ENCODE data around the gene PRR30.
A peak's percentile ranks its signal among the peaks of the same experiment; 100 is the strongest.
"Not testable (repeated sequence)": the region's sequence is repeated elsewhere in the genome, so short reads cannot be mapped to it uniquely, and the experiment has no call there.

The PRR30 gene

DNA sequence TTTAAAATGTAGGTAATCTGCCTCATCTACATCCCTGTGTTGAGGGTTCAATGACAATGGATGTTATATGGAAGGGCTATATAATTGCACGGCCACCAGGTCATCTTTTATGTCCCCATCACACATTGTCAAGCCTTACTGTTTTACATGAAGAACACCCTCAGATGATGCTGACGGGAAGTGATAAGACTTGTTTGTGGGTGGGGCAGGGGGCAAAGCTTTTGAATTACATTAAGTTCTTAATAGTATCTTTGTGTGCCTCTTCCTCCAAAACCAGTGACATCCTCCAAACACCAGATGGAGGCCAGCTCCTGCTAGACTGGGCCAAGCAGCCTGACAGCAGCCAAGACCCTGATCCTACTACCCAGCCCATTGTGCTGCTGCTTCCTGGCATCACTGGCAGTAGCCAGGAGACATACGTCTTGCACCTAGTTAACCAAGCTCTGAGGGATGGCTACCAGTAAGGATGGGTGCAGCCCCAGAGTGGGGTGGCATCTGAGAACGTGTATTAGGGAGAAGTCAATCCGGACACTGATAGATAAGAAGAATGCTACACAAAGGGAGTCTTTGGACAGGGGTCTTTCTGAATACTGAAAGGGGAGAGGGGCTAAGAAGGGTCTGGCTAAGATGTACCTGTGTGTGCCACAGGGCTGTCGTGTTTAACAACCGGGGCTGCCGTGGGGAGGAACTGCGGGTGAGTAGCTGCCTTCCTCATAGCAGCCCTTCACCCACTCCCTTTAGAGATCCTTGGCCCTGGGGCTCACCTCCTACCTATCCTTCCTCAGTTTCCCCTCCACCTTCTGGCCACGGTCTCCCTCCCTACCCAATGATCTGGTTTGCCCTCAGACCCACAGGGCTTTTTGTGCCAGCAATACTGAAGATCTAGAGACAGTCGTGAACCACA lies 10.3 kb downstream of the PRR30 start:
- no peak for DNase-seq (ENCODE audit: low spot score)

DNA sequence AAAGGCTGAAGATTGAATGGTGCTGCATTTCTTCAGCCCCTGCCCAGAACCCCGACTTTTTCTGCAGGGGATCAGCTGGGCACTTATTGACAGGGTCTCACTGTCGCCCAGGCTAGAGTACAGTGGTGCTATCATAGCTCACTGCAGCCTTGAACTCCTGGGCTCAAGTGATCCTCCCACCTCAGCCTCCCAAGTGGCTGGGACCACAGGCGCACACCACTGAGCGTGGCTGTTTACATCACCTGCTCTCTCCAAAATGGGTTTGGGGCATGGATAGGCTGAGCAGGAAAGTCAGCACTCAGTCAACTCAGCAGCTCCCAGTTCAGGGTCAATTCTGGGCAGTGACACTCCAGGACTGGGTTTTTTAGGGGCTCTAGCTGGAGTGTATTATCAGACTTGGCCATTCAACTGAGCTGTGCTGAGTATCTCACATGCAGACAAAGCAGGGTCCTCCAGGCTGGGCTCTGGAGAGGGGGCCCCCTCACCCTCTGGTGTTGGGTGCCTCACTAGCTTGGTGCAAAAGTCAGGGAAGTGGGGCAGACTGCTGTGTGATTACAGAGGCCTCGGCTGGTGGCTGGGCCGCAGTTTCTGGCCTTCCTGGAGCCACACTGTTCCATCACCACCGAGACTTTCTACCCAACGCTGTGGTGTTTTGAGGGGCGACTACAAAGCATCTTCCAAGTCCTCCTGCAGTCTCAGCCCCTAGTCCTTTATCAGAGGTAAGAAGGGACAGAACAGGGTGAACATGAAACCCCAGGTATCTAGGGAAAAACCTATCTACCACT lies 11.1 kb downstream of the PRR30 start:
- no peak for DNase-seq (ENCODE audit: low spot score)

DNA sequence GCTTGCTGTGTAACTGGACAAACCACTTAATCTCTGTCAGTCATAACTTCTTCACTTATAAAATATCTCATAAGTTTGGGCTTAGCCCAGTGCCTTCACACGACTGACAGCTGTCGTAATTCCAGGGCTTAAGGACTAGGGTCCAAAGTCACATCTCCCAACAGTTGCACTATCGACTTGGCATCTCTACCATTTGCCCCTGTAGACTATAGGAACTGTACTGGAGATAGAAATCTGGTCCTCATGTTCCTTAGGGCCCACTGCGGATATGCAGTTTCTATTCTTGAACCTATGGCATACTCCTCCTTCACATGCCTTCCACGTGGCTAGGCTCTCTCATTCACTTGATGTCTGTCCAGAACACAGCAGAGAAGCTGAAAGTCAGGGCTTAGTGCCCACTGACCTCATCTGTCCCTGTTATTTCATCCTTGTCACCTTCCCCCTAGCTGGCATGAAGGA lies 12.9 kb downstream of the PRR30 start:
- no peak for DNase-seq (ENCODE audit: low spot score)

DNA sequence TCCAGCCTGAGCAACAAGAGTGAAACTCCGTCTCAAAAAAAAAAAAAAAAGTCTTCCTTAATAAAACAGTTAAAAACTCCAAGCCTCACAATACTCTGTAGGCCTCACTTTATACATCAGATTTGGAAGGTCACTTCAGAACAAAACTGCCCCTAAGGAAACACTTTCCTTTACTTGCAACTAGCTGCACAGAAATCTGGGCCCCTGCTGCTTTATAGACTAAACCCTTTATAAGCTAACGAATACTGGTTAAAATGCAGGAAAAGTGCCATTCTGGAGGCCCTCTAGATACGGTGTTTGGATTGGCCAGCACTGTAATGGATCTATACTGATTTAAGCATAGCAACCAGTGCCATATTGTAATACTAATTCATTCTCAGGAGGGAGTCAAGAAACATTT lies 14.1 kb downstream of the PRR30 start:
- DNase-seq (ENCODE audit: low spot score) = no peak

DNA sequence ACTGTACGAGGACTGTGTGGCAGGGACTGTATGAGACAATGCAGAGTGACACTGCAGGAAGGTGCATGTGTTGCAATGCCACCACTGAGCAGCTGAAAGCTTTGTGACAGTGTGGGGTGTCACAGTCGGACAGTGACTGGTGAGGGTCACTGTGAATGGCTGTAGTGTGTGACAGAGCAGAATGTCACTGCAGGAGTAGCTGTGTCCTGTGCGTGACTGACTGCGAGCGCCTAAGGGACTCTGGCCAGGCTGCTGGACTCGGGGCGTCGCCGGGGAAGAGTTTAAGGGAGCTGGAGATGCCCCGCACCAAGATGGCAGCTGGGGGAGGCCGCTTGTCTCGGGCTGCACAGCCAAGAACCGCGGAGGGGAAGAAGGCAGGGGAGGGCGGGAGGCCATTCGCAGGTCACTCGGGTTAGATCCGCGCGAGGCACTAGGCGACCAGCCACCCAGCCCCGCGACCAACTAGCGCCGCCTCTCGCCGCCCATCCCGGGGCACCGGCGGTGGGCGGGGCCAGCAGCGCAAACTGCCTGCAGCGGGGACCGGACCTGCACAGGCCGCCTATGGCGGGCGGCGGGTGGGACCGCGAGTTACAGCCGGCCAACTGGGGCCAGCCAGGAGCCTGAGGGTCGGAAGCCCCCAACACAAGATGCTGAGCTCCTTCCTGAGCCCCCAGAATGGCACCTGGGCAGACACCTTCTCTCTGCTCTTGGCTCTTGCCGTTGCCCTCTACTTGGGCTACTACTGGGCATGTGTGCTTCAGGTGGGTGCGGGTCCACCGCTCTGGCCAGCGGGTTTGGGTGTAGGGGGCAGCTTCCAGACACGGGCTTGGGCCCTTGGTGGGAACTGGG lies 15.7 kb downstream of the PRR30 start, which contains the start of gene ABHD1:
Gene ABHD1 (plus strand): TSS at position 514 of the 849 bp plus-strand sequence. CDS start 134 bp downstream, at position 648.
- DNase-seq (ENCODE audit: low spot score) = peak; percentile 66

DNA sequence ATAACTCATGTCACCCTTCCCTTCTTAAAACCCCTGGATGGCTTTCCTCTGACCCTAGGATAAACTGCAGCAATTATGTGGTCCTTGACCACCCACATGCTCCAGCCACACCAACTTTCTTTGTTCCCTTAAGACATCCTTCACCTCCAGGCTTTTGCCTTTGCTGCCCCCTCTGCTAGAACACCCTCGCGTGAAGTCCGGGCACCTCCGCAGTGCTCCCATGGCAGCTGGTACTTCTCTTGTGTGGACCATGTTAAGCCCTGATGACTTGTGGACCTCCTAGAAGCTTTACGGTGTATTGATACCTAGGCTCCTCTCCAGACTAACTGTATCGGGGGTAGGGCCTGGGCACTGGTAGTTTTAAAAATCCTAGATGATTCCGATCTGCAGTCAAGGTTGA lies 16.4 kb downstream of the PRR30 start:
- no peak for DNase-seq (ENCODE audit: low spot score)

DNA sequence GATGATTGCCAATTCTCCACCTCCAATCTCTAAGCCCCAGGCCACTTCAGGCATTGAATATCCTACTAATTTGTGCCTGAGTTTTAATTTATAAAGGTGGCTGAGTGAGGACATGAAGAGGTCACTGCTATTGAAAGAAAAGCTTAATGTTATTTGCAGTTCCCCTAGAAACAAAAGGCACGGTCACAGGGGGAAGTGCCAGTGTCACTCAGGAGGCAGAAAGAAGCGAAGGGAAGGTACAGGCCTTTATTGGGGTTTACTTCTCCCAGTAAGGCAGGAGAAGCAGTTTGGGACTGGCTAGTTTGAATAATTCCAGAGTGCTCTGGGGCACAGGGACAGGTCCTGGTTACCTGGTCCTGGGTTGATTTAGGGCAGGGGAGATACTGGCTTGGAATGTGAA lies 17.3 kb downstream of the PRR30 start:
- DNase-seq (ENCODE audit: low spot score) = no peak

DNA sequence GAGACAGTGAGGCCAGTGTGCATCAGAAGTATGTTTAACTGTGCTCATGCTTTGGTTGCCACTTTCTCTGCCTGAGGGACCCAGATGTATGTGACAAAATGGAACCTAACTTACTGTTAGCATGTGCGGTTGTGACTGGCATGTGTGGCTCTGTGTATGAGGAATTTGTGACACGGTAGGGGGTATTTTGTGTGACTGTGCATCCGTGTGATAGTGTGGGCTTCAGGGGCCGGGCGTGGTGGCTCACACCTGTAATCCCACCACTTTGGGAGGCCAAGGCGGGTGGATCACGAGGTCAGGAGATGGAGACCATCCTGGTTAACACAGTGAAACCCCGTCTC lies 19.9 kb downstream of the PRR30 start:
- DNase-seq (ENCODE audit: low spot score) = not testable (repeated sequence)

DNA sequence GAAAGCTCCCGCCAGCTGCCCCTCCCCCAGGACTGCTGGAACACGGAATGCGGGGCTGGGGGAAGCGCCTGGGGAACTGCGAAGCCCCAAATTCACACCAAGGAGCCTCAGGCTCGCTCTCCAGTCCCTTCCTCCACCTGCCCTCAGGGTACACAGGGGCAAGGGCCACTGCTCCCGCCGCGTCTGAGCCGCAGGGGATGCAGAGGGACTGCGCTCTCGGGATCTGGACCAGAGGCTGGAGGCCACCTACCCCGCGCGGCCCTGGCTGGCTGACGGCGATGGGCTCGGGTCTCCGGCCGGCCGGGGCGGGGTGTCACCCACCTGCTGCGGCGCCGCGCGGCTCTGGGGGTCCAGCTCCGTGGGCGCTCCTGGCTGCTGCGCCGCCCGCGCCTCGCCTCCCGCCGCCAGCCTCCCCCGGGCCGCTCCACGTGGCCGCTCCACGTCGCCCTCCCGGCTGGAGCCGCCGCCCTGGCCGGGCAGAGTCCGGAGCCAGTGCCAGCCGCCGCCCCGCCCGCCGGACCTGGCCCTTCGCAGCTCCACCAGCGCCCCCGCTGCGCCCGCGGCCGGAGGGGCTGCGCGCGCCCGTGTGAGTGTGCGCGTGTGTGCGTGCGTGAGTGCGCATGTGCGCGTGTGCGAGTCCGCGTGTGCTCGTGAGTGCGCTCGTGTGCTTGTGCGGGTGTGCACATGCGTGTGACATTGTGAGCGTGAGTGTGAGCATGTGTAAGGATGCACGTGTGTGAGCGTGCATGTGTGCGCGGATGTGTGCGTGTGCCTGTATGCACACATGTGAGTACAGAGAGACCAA lies 20.5 kb downstream of the PRR30 start, which contains the start of gene CGREF1:
Gene CGREF1 (minus strand): TSS at position 604 of the 805 bp plus-strand sequence. CDS start 14,762 bp downstream, outside the sequence.
- peak; percentile 48 for DNase-seq (ENCODE audit: low spot score)

DNA sequence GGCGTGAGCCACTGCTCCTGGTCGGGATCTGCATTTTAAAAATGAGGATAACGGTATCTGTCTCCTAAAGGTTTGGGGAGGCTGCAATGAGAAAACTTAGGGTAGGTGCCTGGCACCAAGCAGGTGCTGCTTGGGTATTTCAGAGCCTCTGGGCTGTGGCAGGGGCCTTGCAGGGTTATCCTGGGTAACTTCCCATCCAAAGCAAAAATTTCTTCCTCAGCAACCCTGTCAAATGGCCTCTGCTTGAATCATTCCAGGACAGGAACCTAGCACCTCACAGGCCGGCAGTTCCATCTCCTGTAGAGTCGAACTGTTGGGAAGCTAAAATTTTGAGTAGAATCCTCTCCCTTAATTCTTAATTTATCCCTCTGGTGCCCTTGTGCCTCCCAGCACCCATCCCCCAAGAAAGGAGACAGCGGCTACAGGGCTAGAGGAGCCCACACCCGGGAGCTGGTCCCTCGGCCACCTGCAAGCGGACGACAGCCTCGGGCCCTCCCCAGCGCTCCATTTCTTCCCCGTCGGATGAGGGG lies 21.1 kb downstream of the PRR30 start:
- DNase-seq (ENCODE audit: low spot score) = no peak

DNA sequence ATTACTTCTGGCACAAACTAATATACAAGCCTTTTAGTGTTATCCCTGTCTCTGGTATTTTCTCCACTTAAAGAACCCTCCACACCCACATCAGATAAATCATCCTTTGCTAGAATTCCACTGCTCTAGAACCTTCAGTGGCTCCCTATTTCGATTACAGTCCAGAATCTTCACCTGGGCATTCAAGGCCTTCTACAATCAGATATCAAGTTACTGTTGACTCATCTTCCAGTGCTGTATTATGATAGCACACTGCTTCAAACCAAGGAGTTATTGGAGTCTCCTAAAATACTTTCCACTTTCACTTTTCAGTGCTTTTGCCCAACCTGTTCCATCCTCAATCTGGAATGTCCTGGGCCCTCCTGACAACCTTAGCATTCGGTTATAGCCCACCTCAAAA lies 23.7 kb downstream of the PRR30 start:
- DNase-seq (ENCODE audit: low spot score) = no peak

DNA sequence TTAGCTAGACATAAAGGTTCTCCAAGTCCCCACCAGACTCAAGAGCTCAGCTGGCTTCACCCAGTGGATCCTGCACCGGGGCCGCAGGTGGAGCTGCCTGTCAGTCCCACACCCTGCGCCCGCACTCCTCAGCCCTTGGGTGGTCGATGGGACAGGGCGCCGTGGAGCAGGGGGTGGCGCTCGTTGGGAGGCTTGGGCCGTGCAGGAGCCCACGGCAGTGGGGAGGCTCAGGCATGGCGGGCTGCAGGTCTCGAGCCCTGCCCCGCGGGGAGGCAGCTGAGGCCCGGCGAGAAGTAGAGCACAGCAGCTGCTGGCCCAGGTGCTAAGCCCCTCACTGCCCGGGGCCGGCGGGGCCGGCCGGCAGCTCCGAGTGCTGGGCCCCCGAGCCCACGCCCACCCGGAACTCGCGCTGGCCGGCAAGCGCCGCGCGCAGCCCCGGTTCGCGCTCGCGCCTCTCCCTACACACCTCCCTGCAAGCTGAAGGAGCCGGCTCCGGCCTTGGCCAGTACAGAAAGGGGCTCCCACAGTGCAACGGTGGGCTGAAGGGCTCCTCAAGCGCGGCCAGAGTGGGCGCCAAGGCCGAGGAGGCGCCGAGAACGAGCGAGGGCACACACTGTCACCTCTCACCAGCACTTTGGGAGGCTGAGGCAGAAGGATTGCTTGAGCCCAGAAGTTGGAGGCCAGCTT lies 27.7 kb downstream of the PRR30 start:
- DNase-seq (ENCODE audit: low spot score) = not testable (repeated sequence)

DNA sequence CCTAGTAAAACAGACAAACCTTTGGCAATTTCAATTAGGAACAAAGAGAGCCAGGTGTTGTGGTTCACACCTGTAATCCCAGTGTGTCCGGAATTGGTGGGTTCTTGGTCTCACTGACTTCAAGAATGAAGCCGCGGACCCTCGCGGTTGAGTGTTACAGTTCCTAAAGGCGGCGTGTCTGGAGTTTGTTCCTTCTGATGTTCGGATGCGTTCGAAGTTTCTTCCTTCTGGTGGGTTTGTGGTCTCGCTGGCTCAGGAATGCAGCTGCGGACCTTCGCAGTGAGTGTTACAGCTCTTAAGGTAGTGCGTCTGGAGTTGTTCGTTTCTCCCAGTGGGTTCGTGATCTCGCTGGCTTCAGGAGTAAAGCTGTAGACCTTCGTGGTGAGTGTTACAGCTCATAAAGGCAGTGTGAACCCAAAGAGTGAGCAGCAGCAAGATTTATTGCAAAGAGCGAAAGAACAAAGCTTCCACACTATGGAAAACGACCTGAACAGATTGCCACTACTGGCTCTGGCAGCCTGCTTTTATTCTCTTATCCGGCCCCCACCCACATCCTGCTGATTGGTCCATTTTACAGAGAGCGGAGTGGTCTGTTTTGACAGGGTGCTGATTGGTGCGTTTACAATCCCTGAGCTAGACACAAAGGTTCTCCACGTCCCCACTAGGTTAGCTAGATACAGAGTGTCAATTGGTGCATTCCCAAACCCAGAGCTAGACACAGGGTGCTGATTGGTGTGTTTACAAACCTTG lies 28.4 kb downstream of the PRR30 start:
- DNase-seq (ENCODE audit: low spot score) = not testable (repeated sequence)

DNA sequence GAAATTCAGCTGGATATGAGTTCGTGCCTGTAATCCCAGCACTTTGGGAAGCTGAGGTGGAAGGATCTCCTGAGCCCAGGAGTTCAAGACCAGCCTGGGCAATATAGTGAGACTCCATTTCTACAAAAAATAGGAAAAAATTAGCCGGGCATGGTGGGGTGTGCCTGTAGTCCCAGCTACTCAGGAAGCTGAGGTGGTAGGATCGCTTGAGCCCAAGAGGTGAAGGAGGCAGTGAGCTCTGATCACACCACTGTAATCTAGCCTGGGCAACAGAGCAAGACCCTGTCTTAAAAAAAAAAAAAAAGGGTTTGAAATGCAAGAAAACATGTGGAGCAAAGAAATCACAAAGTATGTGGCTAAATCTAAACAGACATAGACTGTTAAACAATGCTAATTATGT lies 30.1 kb downstream of the PRR30 start:
- DNase-seq (ENCODE audit: low spot score) = no peak

DNA sequence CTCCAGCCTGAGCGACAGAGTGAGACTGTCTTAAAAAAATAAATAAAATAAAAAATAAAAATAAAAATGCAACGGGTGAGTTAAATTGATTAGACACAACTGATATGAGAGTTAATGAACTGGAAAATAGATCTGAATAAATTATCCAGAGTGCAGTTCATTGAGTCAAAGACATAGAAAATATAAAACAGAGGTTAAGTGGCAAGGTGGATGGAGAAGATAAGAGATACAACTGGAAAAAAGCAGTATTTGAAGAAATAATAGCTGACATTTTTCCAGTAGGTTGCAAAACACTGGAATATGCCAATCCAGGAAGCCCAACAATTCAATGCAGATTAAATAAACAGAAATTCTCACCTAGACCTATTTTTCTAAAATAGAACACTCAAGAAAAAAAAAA lies 31.0 kb downstream of the PRR30 start:
- no peak for DNase-seq (ENCODE audit: low spot score)

DNA sequence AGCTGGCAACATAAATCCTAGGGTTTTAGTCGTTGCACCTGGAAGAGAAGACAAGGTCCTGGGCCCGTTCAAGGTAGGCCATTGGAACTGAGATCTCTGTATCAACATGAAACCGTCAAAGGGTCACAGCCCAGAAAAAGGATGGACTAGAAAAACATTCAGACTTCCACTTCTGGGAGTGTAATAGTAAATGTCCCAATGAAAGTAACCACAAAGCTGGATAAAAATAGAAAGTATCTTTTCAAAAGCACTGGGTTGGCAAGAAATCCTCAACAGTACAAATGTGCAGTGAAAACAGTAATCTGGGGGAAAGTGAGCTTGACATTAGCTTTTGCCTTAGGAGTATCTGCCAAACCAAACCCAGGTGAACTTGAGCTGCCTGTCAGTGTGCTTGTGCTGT lies 33.2 kb downstream of the PRR30 start:
- no peak for DNase-seq (ENCODE audit: low spot score)

DNA sequence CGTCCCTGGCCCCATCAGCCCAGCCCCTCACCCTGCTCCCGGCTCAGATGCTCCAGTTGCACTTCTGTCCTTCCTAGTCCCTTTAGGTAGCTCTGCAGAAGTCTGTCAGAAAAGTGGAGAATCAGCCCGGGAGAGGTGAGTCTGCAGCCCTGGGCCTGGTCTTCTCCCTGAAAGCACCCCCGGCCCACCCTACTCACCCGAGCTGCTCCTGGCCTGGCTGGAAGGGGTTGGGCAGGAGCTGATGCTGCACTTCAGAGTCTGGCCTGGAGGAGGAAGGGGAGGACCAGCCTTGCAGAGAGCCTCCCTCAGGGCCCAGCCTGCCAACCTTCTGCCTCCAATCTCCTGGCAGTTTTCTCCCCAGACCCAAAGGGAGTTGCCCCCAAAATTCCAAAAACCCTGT lies 36.9 kb downstream of the PRR30 start:
- no peak for DNase-seq (ENCODE audit: low spot score)

DNA sequence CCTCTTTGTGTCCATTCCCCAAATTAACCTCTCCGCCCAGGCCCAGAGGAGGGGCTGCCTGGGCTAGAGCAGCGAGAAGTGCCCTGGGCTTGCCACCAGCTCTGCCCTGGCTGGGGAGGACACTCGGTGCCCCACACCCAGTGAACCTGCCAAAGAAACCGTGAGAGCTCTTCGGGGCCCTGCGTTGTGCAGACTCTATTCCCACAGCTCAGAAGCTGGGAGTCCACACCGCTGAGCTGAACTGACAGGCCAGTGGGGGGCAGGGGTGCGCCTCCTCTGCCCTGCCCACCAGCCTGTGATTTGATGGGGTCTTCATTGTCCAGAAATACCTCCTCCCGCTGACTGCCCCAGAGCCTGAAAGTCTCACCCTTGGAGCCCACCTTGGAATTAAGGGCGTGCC lies 39.2 kb downstream of the PRR30 start:
- no peak for DNase-seq (ENCODE audit: low spot score)

DNA sequence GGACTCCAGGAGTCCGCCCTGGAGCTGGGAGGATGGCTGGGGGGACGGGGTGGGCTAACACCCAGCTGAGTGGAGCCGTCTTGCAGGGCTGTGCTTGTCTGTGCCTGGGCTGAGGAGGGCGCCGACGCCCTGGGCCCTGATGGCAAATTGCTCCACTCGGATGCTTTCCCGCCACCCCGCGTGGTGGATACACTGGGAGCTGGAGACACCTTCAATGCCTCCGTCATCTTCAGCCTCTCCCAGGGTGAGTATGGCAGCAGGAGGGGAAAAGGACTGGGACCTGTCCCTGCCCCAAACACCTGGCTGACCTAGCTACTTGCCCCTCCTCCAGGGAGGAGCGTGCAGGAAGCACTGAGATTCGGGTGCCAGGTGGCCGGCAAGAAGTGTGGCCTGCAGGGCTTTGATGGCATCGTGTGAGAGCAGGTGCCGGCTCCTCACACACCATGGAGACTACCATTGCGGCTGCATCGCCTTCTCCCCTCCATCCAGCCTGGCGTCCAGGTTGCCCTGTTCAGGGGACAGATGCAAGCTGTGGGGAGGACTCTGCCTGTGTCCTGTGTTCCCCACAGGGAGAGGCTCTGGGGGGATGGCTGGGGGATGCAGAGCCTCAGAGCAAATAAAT lies 39.8 kb downstream of the PRR30 start:
- DNase-seq (ENCODE audit: low spot score) = no peak

Data from AG08396 (cell line).